ENCODE measurements around the gene DDX41. TPM values are rescaled to one million over a fixed set of nuclear protein-coding genes. Genes with fewer than 3 reads are reported as not detected.

DDX41 gene
- total and polyA plus RNA-seq, 2 donors, result 71.3 to 78.0 TPM

DNA sequence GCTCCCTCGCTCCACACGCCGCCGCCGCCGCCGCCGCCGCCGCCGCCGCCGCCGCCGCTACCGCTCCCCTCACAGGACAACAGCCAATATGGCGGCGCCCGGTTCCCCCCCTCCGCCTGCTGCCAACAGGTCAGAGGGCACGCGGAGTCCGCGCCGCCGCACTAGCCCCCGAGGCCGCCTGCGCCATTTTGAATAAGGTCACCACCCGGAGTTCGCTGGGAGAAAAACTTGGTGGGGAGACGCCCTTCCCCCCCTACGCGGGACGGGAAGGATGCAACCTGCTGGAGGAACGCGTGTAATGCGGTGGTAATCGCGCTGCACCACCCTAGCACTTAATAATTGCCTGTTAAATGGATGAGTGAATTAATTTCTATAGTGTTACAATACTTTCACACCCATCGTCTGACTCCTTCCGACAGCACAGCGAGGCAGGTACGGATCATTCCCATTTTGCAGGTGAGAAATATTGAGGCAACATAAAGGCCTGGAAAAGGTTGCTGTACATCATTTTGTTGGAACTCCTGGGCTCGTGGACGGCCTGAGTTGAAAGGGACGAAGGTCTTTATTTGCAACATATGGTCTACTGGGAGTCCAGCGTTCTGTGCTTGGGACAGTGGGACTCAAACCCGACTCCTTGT is 37.8 kb upstream of the DDX41 start, which contains the start of gene FAM193B:
FAM193B (minus strand) TSS at position 90 of the 638 bp plus-strand sequence. CDS start 105 bp downstream, outside the sequence.
- DNase-seq (ENCODE audit: low read depth in 6 of 9, low spot score in 9 of 9), result peak; percentile 70 to 95 (median 85)

DNA sequence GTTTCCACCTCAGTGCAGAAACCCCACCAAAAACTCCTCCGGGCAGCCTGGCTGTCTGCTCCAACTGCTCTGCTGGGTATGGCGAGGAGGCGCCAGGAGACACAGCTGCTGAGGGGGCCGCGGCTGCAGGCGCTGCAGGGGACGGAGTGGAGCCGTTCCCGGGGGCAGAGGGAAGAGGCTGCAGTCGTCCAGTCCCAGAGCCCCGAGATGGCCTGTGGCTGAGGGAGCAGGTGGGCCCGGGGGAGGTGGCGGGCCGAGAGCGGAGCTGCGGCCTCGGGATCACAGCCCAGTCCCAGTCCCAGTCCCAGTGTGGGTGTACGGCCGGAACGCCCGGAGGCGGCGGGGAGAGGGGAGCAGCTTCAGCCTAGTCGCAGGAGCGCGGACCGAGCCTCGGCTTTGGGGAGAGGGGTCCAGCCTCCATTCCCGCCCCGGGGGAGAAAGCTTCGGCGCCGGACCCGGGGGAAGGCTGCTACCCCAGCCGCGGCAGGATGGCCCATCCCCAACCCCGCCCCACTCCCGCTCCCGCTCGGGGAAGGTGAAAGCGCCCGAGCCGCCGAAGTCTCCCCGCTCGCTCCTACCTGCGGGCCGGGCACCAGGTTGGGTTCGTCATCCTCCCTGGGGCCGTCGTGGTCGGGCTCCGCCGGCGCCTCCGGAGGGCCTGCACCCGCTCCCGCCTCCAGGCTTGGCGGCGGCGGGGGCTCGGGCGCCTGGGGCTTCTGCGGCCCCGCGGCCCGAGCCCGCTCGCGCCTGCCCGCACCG is 37.1 kb upstream of the DDX41 start:
- Histone ChIP-seq H3K9me3 (ENCODE audit: control insufficient read depth in 2 of 2, insufficient read depth in 1 of 2, low read length in 1 of 2) (no peaks in the 10 kb centered on the region), H3K27ac (ENCODE audit: low read depth in 1 of 2, low read length in 1 of 2) (peak overlapping the region in 1 of 2 donors; percentile 22), H3K36me3 (ENCODE audit: control insufficient read depth in 2 of 2, insufficient read depth in 2 of 2, low read length in 1 of 2) (peaks cover 8 to 28% of the 10 kb centered on the region in 2 donors), H3K27me3 (ENCODE audit: control insufficient read depth in 2 of 2, insufficient read depth in 1 of 2, low read length in 1 of 2) (no peaks in the 10 kb centered on the region), H3K4me1 (ENCODE audit: control insufficient read depth in 2 of 2, insufficient read depth in 2 of 2, low read length in 2 of 2) (peaks cover 9 to 24% of the 10 kb centered on the region in 2 donors), H3K4me3 (ENCODE audit: low read length in 2 of 2) (peak overlapping the region; percentile 62 to 74)
- DNase-seq (ENCODE audit: low read depth in 6 of 9, low spot score in 9 of 9), result peak in 4 of 9 donors; percentile 10 to 51 (median 25)
- under 1% methylated on average over 72 of the region's 72 CpGs for WGBS

More for the DNA sequence above, 37.8 kb upstream of the DDX41 start, which contains the start of gene FAM193B:
- 11% methylated on average over 49 of the region's 49 CpGs for WGBS
- Histone ChIP-seq H3K27me3 (ENCODE audit: control insufficient read depth in 2 of 2, insufficient read depth in 1 of 2, low read length in 1 of 2) (no peaks in the 10 kb centered on the region), H3K4me1 (ENCODE audit: control insufficient read depth in 2 of 2, insufficient read depth in 2 of 2, low read length in 2 of 2) (peaks cover 9 to 24% of the 10 kb centered on the region in 2 donors), H3K27ac (ENCODE audit: low read depth in 1 of 2, low read length in 1 of 2) (peak within 1 kb of the TSS in 1 of 2 donors; percentile 39), H3K9me3 (ENCODE audit: control insufficient read depth in 2 of 2, insufficient read depth in 1 of 2, low read length in 1 of 2) (no peaks in the 10 kb centered on the region), H3K36me3 (ENCODE audit: control insufficient read depth in 2 of 2, insufficient read depth in 2 of 2, low read length in 1 of 2) (peaks cover 6 to 25% of the 10 kb centered on the region in 2 donors), H3K4me3 (ENCODE audit: low read length in 2 of 2) (peak within 1 kb of the TSS; percentile 62 to 74)

DNA sequence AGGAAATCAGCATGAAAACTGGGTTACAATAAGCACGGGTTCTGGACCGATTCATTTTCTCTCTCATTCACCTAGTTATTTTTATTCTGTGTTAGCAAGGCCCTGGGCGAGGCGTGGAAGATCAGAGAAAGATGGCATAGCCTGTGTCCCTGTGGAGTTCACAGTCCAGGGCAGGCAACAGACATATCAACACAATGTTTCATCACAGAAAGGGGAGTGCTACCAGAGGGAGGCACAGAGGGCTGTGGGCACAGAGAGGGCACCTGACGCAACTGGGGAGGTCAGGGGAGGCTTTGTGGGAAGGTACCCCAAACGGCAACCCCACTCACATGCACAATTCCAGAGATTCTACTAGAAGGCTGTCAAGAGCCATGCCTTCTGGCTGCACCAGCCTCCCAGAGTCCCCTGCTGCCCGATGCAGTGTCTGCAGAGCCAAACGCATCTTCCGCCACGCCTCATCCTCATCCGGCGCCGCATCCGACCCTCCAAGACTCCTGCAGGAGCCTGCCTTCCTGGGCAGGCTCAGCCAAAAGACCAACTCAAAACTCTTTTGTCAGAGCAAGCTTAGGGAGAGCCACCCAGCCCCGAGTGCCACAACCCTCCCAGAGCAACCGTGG is 36.2 kb upstream of the DDX41 start:
- peaks cover 9 to 24% of the 10 kb centered on the region in 2 donors for H3K4me1 ChIP-seq (ENCODE audit: control insufficient read depth in 2 of 2, insufficient read depth in 2 of 2, low read length in 2 of 2)
- H3K36me3 ChIP-seq (ENCODE audit: control insufficient read depth in 2 of 2, insufficient read depth in 2 of 2, low read length in 1 of 2), result peaks cover 8 to 28% of the 10 kb centered on the region in 2 donors
- peak overlapping the region; percentile 62 to 74 for H3K4me3 ChIP-seq (ENCODE audit: low read length in 2 of 2)
- no peak overlapping the region for H3K27ac ChIP-seq (ENCODE audit: low read depth in 1 of 2, low read length in 1 of 2)
- WGBS, result 90% methylated on average over 16 of the region's 16 CpGs
- H3K9me3 ChIP-seq (ENCODE audit: control insufficient read depth in 2 of 2, insufficient read depth in 1 of 2, low read length in 1 of 2), result no peaks in the 10 kb centered on the region
- DNase-seq (ENCODE audit: low read depth in 6 of 9, low spot score in 9 of 9), result no peak
- H3K27me3 ChIP-seq (ENCODE audit: control insufficient read depth in 2 of 2, insufficient read depth in 1 of 2, low read length in 1 of 2), result no peaks in the 10 kb centered on the region

DNA sequence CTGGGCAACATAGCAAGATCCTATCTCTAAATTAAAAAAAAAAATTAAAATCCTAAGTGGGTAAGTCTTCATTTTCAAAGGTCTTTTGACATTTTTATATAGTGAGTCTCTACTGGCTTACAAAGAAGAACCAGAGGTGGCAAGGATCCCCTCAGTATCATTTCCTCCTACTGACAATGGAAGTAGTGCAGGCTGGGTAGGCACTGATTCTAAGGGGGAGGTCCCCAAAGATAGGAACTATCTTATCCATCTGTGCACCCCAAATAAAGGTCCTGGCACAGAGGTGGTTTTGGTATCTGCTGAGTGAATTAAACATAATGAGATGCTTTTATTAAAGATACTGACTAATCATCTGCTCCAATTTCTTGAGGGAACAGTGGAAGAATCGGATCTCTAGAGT is 33.4 kb upstream of the DDX41 start:
- H3K4me1 ChIP-seq (ENCODE audit: control insufficient read depth in 2 of 2, insufficient read depth in 2 of 2, low read length in 2 of 2), result peaks cover 9 to 21% of the 10 kb centered on the region in 2 donors
- H3K27ac ChIP-seq (ENCODE audit: low read depth in 1 of 2, low read length in 1 of 2), result no peak overlapping the region
- no peaks in the 10 kb centered on the region for H3K9me3 ChIP-seq (ENCODE audit: control insufficient read depth in 2 of 2, insufficient read depth in 1 of 2, low read length in 1 of 2)
- WGBS, result 98% methylated on average over 1 of the region's 1 CpG
- DNase-seq (ENCODE audit: low read depth in 6 of 9, low spot score in 9 of 9), result no peak
- H3K36me3 ChIP-seq (ENCODE audit: control insufficient read depth in 2 of 2, insufficient read depth in 2 of 2, low read length in 1 of 2), result peaks cover 8 to 39% of the 10 kb centered on the region in 2 donors
- H3K4me3 ChIP-seq (ENCODE audit: low read length in 2 of 2), result no peak overlapping the region
- no peaks in the 10 kb centered on the region for H3K27me3 ChIP-seq (ENCODE audit: control insufficient read depth in 2 of 2, insufficient read depth in 1 of 2, low read length in 1 of 2)

DNA sequence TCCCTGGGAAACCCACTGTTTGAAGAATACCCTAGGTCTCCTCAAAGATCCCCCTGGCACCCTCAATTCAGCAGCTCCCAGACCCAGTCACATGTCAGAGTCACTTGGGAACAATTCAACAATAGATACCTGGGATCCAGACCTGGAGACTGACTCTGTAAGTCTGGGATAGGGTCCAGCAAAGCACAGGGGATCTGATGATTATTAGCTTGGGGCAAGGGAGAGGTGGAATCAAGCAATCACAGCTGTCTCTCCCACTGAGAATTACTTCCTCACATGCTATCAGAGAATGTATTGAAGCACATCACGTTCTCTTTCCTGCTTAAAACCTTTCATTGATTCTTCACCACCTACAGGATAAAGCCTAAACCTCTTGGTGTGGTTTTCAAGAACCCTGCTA is 31.7 kb upstream of the DDX41 start:
- peaks cover 8 to 39% of the 10 kb centered on the region in 2 donors for H3K36me3 ChIP-seq (ENCODE audit: control insufficient read depth in 2 of 2, insufficient read depth in 2 of 2, low read length in 1 of 2)
- peaks cover 8 to 14% of the 10 kb centered on the region in 2 donors for H3K4me1 ChIP-seq (ENCODE audit: control insufficient read depth in 2 of 2, insufficient read depth in 2 of 2, low read length in 2 of 2)
- DNase-seq (ENCODE audit: low read depth in 6 of 9, low spot score in 9 of 9), result no peak
- no peaks in the 10 kb centered on the region for H3K9me3 ChIP-seq (ENCODE audit: control insufficient read depth in 2 of 2, insufficient read depth in 1 of 2, low read length in 1 of 2)
- H3K27me3 ChIP-seq (ENCODE audit: control insufficient read depth in 2 of 2, insufficient read depth in 1 of 2, low read length in 1 of 2), result no peaks in the 10 kb centered on the region
- no peak overlapping the region for H3K4me3 ChIP-seq (ENCODE audit: low read length in 2 of 2)
- H3K27ac ChIP-seq (ENCODE audit: low read depth in 1 of 2, low read length in 1 of 2), result no peak overlapping the region
- WGBS, result 96% methylated on average over 1 of the region's 1 CpG

DNA sequence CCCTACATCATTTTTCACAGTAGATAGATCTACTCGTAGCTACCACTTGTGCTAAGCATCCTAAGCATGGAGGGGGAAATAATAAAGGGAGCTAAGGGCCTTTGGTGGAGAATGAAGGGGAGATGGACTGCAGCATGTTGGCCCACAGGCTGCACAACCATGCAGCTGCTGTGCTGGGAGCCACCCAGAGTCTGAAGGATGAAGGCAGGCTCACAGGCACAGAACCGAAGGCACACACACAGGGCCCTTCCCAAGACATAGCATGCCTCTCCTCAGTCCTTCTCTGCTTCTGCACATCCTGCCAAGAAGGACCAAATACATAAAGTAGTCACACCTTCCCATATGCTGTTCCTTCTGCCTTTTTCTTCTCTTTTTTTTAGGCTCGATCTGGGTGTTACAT is 31.0 kb upstream of the DDX41 start:
- WGBS, result over 99% methylated on average over 3 of the region's 3 CpGs
- H3K4me1 ChIP-seq (ENCODE audit: control insufficient read depth in 2 of 2, insufficient read depth in 2 of 2, low read length in 2 of 2), result peaks cover under 1 to 6% of the 10 kb centered on the region in 2 donors

DNA sequence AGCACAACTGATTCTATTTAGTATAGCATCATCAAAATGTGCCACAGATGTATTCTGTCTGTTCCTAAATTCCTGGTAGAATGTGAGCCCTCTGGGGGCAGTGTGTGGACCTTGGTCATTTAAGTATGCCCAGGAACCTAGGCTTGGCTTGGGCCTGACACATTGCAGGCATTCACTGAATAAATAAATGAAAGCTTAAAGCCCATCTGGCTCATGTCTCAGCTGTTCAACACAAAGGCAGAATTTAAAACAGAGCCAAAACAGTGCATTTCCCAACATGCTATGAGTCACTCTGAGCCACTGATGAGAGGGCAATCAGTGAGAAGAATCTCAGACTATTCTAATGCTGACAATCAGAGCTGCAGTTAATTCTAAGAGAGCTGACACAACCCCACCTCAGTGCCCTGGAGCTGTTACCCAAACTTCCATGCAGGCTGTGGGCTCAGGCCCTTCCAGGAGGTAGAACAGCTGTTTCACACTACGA is 29.5 kb upstream of the DDX41 start:
- Histone ChIP-seq H3K27ac (ENCODE audit: low read depth in 1 of 2, low read length in 1 of 2) (no peak overlapping the region), H3K9me3 (ENCODE audit: control insufficient read depth in 2 of 2, insufficient read depth in 1 of 2, low read length in 1 of 2) (no peaks in the 10 kb centered on the region), H3K36me3 (ENCODE audit: control insufficient read depth in 2 of 2, insufficient read depth in 2 of 2, low read length in 1 of 2) (peaks cover 3 to 31% of the 10 kb centered on the region in 2 donors), H3K4me3 (ENCODE audit: low read length in 2 of 2) (no peak overlapping the region), H3K27me3 (ENCODE audit: control insufficient read depth in 2 of 2, insufficient read depth in 1 of 2, low read length in 1 of 2) (no peaks in the 10 kb centered on the region), H3K4me1 (ENCODE audit: control insufficient read depth in 2 of 2, insufficient read depth in 2 of 2, low read length in 2 of 2) (peaks cover 0 to 3% of the 10 kb centered on the region in 2 donors)
- WGBS, result 98% methylated on average over 1 of the region's 1 CpG
- no peak for DNase-seq (ENCODE audit: low read depth in 6 of 9, low spot score in 9 of 9)

More for the DNA sequence above, 31.0 kb upstream of the DDX41 start:
- H3K4me3 ChIP-seq (ENCODE audit: low read length in 2 of 2), result no peak overlapping the region
- DNase-seq (ENCODE audit: low read depth in 6 of 9, low spot score in 9 of 9), result no peak
- peaks cover 8 to 39% of the 10 kb centered on the region in 2 donors for H3K36me3 ChIP-seq (ENCODE audit: control insufficient read depth in 2 of 2, insufficient read depth in 2 of 2, low read length in 1 of 2)
- no peak overlapping the region for H3K27ac ChIP-seq (ENCODE audit: low read depth in 1 of 2, low read length in 1 of 2)
- no peaks in the 10 kb centered on the region for H3K27me3 ChIP-seq (ENCODE audit: control insufficient read depth in 2 of 2, insufficient read depth in 1 of 2, low read length in 1 of 2)
- no peaks in the 10 kb centered on the region for H3K9me3 ChIP-seq (ENCODE audit: control insufficient read depth in 2 of 2, insufficient read depth in 1 of 2, low read length in 1 of 2)

DNA sequence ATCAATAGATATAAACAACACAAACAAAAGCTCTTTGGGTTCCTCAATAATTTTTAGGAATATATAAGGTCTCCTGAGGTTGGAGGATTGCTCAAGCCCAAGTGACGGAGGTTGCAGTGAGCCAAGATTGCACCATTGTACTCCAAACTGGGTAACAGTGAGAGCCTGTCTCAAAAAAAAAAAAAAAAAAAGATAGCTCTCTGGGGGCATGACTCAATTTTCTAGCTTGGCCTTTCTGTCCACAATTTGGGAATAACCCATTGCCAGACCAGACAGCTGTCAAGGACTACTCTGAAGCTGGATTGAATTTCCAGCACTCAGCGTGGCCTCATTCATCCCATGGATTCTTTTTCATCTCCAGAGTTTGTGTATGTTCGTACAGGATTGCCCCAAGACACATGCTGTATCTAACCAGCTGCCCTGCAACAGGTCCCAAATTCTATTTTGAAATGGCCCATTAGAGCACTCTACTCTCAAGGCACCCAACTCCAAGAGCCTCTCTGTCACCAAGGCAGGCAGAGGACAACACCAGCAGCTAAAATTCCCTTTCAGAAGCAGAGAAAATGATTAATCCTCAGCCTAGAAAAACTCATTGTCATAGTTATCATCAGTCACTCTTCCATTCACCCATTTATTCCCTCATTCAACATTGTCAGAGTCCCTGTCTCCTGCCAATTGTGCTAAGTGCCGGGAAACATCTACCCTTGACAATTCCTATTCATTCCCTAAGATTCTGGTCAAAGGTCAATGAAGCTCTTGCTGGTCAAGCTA is 28.9 kb upstream of the DDX41 start:
- Histone ChIP-seq H3K4me1 (ENCODE audit: control insufficient read depth in 2 of 2, insufficient read depth in 2 of 2, low read length in 2 of 2) (peaks cover 0 to 3% of the 10 kb centered on the region in 2 donors), H3K27ac (ENCODE audit: low read depth in 1 of 2, low read length in 1 of 2) (peak overlapping the region in 1 of 2 donors; percentile 56), H3K36me3 (ENCODE audit: control insufficient read depth in 2 of 2, insufficient read depth in 2 of 2, low read length in 1 of 2) (peaks cover 3 to 28% of the 10 kb centered on the region in 2 donors), H3K4me3 (ENCODE audit: low read length in 2 of 2) (no peak overlapping the region), H3K27me3 (ENCODE audit: control insufficient read depth in 2 of 2, insufficient read depth in 1 of 2, low read length in 1 of 2) (no peaks in the 10 kb centered on the region), H3K9me3 (ENCODE audit: control insufficient read depth in 2 of 2, insufficient read depth in 1 of 2, low read length in 1 of 2) (no peaks in the 10 kb centered on the region)
- WGBS, result 91% methylated on average over 4 of the region's 4 CpGs
- no peak for DNase-seq (ENCODE audit: low read depth in 6 of 9, low spot score in 9 of 9)
